Smooth muscle cell (in vitro differentiated cells): ENCODE data around the gene NFE2L1. TPM values are rescaled to one million over a fixed set of nuclear protein-coding genes. Genes with fewer than 3 reads are reported as not detected.
A peak's percentile ranks its signal among the peaks of the same experiment; 100 is the strongest.

Source experiments
- DNase-seq: peaks from one replicate; lab custom pipeline; 2025; ENCODE audit not compliant: unreplicated experiment; lab: John Stamatoyannopoulos, UW
- H2AFZ ChIP-seq: fragments of 200-600 bp; sonication (generic); 2 replicates; pipeline ENCODE4 v1.6.0; 2016; ENCODE audit warnings: antibody characterized with exemption, low read depth, mild to moderate bottlenecking
- H3F3A ChIP-seq: fragments of 200-600 bp; sonication (generic); 2 replicates; pipeline ENCODE4 v1.6.0; 2017; ENCODE audit warnings: antibody characterized with exemption, low read depth
- H3K27ac ChIP-seq: fragments of 200-600 bp; sonication (generic); 2 replicates; pipeline ENCODE4 v1.5.1; 2016; ENCODE audit warnings: low read depth, mild to moderate bottlenecking
- H3K27me3 ChIP-seq: fragments of 200-600 bp; sonication (generic); 2 replicates; pipeline ENCODE4 v1.6.1; 2016; ENCODE audit warnings: low read depth, mild to moderate bottlenecking
- H3K36me3 ChIP-seq: fragments of 200-600 bp; sonication (generic); 2 replicates; pipeline ENCODE4 v1.5.1; 2016; ENCODE audit warnings: low read depth
- H3K4me1 ChIP-seq: fragments of 200-600 bp; sonication (generic); 2 replicates; pipeline ENCODE4 v1.5.1; 2016; ENCODE audit warnings: low read depth
- H3K4me2 ChIP-seq: fragments of 200-600 bp; sonication (generic); 2 replicates; pipeline ENCODE4 v1.6.0; 2016; ENCODE audit warnings: mild to moderate bottlenecking
- H3K4me3 ChIP-seq: fragments of 200-600 bp; sonication (generic); 2 replicates; pipeline ENCODE4 v1.5.1; 2016; ENCODE audit warnings: mild to moderate bottlenecking
- H3K79me2 ChIP-seq: fragments of 200-600 bp; sonication (generic); 2 replicates; pipeline ENCODE4 v1.6.0; 2016; ENCODE audit warnings: low read depth, mild to moderate bottlenecking
- H3K9ac ChIP-seq: fragments of 200-600 bp; sonication (generic); 2 replicates; pipeline ENCODE4 v1.6.0; 2016; ENCODE audit warnings: low read depth
- H3K9me3 ChIP-seq: fragments of 200-600 bp; sonication (generic); replicated peaks from 2 replicates; pipeline ENCODE4 v1.5.1; 2016; ENCODE audit warnings: low read depth
- H4K20me1 ChIP-seq: fragments of 200-600 bp; sonication (generic); 2 replicates; pipeline ENCODE4 v1.6.0; 2016; ENCODE audit warnings: low read depth
- CTCF ChIP-seq: fragments of 200-600 bp; sonication (generic); IDR thresholded peaks from 2 replicates; pipeline ENCODE4 v1.5.1; 2017; ENCODE audit warnings: borderline replicate concordance, mild to moderate bottlenecking, antibody characterized with exemption; ENCODE audit not compliant: insufficient read depth, poor library complexity, severe bottlenecking
- WGBS: methylation state at CpG from one replicate; pipeline ENCODE4 v1.1.7; 2016; ENCODE audit warnings: low lambda C conversion rate; 5-methylcytosine and 5-hydroxymethylcytosine counted together
- polyA plus RNA-seq: library from polyadenylated mRNA; unstranded; fragments of >200 nt; fragmentation: Nextera tagmentation; extraction: Ambion mirVana; gene quantifications from 2 replicates; pipeline ENCODE4 v1.2.1, GENCODE V29; 2016
- total RNA-seq: library from RNA; depleted of rRNA; stranded (reverse); fragments of >200 nt; gene quantifications from 2 replicates; pipeline ENCODE4 v1.2.3, GENCODE V29; 2014

Gene NFE2L1
- total and polyA plus RNA-seq, 2 experiments from 2014 or later = 61.0 to 103 TPM

- WGBS = 93% methylated on average over 11 of the region's 11 CpGs
- no peaks in the 10 kb centered on the region for H3F3A ChIP-seq
- no peaks in the 10 kb centered on the region for H3K27me3 ChIP-seq
- DNase-seq = no peak
- no peak overlapping the region for H3K4me3 ChIP-seq
- H3K79me2 ChIP-seq = peaks cover 98% of the 10 kb centered on the region
- no peak overlapping the region for H3K4me2 ChIP-seq
- no peak overlapping the region for H2AFZ ChIP-seq
- no peaks in the 10 kb centered on the region for H3K36me3 ChIP-seq
- H3K9ac ChIP-seq = no peak overlapping the region
- no peaks in the 10 kb centered on the region for H3K4me1 ChIP-seq
- H3K9me3 ChIP-seq = no peaks in the 10 kb centered on the region
- TF ChIP-seq CTCF = no peak
- no peak overlapping the region for H3K27ac ChIP-seq
- peaks cover 100% of the 10 kb centered on the region for H4K20me1 ChIP-seq
Observed at GRCh38 chr17:48093341-48094045, 45.3 kb downstream of the NFE2L1 start.

DNA sequence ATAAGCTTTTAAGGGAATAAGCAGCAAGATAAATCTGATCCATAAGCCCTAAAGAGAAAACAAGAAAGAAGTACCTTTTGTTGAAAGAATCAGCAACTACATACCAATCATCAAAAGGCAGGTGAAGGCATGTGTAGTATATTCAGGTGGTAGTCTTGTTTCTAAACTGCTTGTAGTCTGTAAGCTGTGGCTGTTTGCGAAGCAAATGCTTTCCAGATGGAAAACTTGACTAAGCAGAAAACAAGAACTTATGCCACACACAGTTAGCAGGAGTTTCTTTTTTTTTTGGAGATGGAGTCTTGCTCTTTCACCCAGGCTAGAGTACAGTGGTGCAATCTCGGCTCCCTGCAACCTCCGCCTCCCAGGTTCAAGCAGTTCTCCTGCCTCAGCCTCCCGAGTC lies 47.5 kb downstream of the NFE2L1 start:
- no peaks in the 10 kb centered on the region for H3K27me3 ChIP-seq
- peaks cover 6% of the 10 kb centered on the region for H3F3A ChIP-seq
- H3K4me1 ChIP-seq = peaks cover 8% of the 10 kb centered on the region
- no peak overlapping the region for H3K27ac ChIP-seq
- peaks cover 97% of the 10 kb centered on the region for H4K20me1 ChIP-seq
- TF ChIP-seq CTCF = no peak
- H3K79me2 ChIP-seq = peaks cover 98% of the 10 kb centered on the region
- H3K36me3 ChIP-seq = no peaks in the 10 kb centered on the region
- 80% methylated on average over 4 of the region's 4 CpGs for WGBS
- no peak overlapping the region for H3K4me3 ChIP-seq
- no peak overlapping the region for H3K9ac ChIP-seq
- no peak for DNase-seq
- no peaks in the 10 kb centered on the region for H3K9me3 ChIP-seq
- H3K4me2 ChIP-seq = no peak overlapping the region
- no peak overlapping the region for H2AFZ ChIP-seq

DNA sequence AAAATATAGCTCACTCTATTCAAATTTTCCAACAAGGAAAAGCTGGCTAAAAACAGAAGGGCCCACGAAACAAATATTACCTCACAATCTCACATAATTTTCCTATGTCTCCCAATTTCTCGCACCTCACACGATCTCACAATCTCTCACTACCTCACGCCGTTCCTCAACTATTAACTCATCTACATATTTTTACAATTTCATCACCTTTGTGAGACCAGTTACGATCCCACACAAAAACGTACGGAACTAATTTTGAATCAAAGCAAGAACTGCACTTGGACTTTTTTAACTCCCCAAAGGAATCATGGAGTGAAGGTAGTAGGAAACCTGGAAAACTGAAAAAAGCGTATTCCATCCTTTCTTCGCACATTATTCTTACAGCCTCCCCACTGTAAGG lies 52.0 kb downstream of the NFE2L1 start:
- peak overlapping the region; percentile 91 for H3K4me2 ChIP-seq
- H3K27me3 ChIP-seq = no peaks in the 10 kb centered on the region
- H3F3A ChIP-seq = peaks cover 11% of the 10 kb centered on the region
- H3K9me3 ChIP-seq = no peaks in the 10 kb centered on the region
- 11% methylated on average over 10 of the region's 10 CpGs for WGBS
- no peaks in the 10 kb centered on the region for H3K36me3 ChIP-seq
- peak overlapping the region; percentile 91 for H3K4me3 ChIP-seq
- H2AFZ ChIP-seq = peak overlapping the region; percentile 52
- H3K4me1 ChIP-seq = peaks cover 8% of the 10 kb centered on the region
- H3K27ac ChIP-seq = peak overlapping the region; percentile 79
- peaks cover 56% of the 10 kb centered on the region for H3K79me2 ChIP-seq
- no peak for TF ChIP-seq CTCF
- peak overlapping the region; percentile 59 for H3K9ac ChIP-seq
- peaks cover 52% of the 10 kb centered on the region for H4K20me1 ChIP-seq
- no peak for DNase-seq

- peaks cover 52% of the 10 kb centered on the region for H3K79me2 ChIP-seq
- H4K20me1 ChIP-seq = peaks cover 47% of the 10 kb centered on the region
- peak; percentile 61 for DNase-seq
- H3K4me3 ChIP-seq = peak overlapping the region; percentile 91
- peaks cover 11% of the 10 kb centered on the region for H3F3A ChIP-seq
- H3K27me3 ChIP-seq = no peaks in the 10 kb centered on the region
- H3K9me3 ChIP-seq = no peaks in the 10 kb centered on the region
- TF ChIP-seq CTCF = no peak
- WGBS = 1% methylated on average over 23 of the region's 23 CpGs
- H3K27ac ChIP-seq = peak overlapping the region; percentile 79
- peak overlapping the region; percentile 91 for H3K4me2 ChIP-seq
- H3K9ac ChIP-seq = peak overlapping the region; percentile 59
- H3K4me1 ChIP-seq = peaks cover 8% of the 10 kb centered on the region
- no peaks in the 10 kb centered on the region for H3K36me3 ChIP-seq
- H2AFZ ChIP-seq = peak overlapping the region; percentile 52
Observed at GRCh38 chr17:48100591-48101011, 52.4 kb downstream of the NFE2L1 start.
